GM20000 (cell line): ENCODE data around the gene PAEP.

Source experiments
- DNase-seq: peaks from one replicate; pipeline ENCODE4 v3.0.0; 2012; ENCODE audit warnings: low spot score
- CTCF ChIP-seq: IDR thresholded peaks from 2 replicates; pipeline ENCODE4 v1.5.1; 2012; ENCODE audit warnings: mild to moderate bottlenecking, control low read depth; ENCODE audit errors: extremely low read depth, missing control alignments

The PAEP gene

DNA sequence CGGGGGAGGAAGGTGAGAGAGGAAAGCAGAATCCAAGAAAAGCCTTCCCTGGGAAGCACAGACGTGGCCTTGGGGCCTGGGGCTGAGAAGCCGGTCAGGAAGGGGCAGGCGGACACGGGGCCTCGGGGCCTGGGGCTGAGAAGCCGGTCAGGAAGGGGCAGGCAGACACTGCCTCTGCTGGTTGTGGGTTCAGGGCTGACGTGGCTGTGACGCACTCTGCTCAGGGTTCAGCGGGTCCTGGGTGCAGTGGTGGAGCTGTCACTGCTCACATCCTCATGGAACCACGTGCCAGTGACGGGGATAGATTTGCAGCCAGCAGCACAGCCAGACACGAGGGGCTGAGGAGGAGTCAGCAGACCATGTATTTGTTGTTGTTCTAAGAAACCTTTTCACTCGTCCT, 12.8 kb downstream of the PAEP start:
- DNase-seq = no peak
- no peak for TF ChIP-seq CTCF

DNA sequence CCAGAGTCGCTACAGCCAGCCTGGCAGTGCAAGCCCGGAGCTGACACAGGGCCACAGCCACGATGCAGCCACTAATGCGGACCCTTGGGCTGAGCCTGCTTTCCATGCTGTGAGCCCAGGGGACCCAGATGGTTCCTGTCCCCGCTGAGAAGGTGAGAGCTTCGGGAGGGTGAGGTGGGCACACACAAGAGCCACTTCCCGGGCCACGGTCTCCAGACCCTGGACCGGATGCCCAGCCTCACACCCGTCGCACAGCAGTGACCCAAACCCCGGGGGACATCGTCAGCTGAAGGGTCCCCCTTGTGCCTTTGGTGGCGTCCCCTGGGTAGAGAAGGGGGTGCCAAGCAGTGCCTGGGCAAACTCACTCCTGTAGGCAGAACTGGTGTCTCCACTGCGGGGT, 13.4 kb downstream of the PAEP start:
- TF ChIP-seq CTCF = no peak
- DNase-seq = no peak

GRCh38 chr9:135575995-135576631, 14.6 kb downstream of the PAEP start:
- no peak for TF ChIP-seq CTCF
- no peak for DNase-seq

- no peak for TF ChIP-seq CTCF
- DNase-seq = no peak
Measured at GRCh38 chr9:135577256-135577655, 15.7 kb downstream of the PAEP start.

GRCh38 chr9:135579356-135579755, 17.8 kb downstream of the PAEP start:
- TF ChIP-seq CTCF = no peak
- no peak for DNase-seq

DNA sequence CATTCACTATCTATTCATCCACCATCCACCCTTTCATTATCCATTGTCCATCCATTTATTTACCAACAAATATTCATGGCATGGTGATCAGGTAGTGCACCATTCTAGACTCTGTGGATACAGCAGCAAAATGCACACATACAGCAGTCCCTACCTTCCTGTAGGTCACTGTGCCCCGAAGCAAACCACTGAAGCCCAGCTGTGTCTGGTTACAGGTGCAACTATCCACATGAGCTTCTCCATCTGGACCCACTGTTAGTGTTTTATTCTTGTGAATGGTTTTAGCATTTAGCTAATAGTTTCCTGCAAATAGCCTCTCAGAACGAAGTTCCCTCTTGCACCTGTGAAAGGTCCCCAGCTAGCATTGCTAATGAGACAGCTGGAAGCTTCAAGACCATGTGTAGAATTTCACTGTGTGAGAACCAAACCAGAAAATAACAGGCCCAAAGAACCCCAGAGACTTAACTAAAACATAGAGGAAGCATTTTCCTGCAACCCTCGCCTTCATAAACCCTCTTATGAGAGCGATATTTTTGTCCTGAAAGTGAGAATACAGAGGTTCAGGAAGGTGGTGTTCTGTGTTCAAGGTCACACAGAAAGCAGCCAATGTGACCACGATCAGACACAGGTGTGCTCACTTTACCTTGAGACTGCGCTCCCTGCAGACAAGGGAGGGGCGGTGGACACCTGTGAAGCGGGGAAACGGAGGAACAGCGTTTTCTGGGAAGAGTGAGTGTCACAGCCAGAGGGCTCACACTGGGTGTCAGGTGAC, 18.5 kb downstream of the PAEP start:
- no peak for DNase-seq
- no peak for TF ChIP-seq CTCF

DNA sequence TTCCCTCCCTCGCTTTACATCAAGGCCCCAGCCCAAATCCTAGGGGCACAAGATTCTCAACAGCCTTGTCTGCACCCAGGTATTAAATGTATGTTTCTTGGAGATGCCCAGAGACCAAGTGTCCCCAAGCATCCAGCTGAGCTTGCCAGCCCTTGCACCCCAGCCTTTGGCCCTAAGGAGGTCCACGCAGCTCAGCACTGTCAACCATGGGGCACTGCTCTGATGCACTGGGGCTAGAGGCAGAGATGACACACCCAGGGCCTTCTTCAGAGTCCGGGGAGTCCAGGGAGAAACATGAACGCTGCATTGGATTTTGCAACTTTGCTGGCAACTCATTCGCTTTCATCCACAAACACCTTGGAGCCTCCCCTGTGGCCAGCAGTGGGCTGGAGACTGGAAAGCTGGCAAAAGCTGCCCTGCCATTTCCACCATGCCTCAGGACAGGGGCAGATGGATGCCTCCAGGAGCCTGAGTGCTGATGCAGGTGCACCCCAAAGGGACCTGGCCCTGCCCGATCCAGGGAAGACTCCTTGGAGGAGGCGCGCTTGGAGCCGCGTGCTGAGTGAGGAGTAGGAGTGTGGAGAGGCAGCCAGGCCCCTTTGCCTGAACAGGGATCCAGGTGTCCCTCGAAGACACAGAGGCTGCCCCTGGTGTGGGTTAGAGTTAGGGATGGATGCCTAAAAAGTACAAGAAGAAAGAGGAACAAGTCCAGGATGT, 19.3 kb downstream of the PAEP start:
- no peak for TF ChIP-seq CTCF
- no peak for DNase-seq
